DND-41 (cell line): ENCODE measurements around the gene UGT1A6.

ENCODE experiments used
- CTCF ChIP-seq: IDR thresholded peaks from 2 replicates; pipeline ENCODE4 v1.5.1; 2012; ENCODE audit warnings: borderline replicate concordance, low read length, moderate library complexity, mild to moderate bottlenecking; ENCODE audit not compliant: poor library complexity, severe bottlenecking; ENCODE audit errors: extremely low read depth
- EZH2 ChIP-seq: IDR thresholded peaks from 3 replicates; pipeline ENCODE4 v1.6.1; 2012; ENCODE audit warnings: borderline replicate concordance, low read depth, mild to moderate bottlenecking, moderate library complexity, low read length, inconsistent platforms; ENCODE audit not compliant: severe bottlenecking

DNA sequence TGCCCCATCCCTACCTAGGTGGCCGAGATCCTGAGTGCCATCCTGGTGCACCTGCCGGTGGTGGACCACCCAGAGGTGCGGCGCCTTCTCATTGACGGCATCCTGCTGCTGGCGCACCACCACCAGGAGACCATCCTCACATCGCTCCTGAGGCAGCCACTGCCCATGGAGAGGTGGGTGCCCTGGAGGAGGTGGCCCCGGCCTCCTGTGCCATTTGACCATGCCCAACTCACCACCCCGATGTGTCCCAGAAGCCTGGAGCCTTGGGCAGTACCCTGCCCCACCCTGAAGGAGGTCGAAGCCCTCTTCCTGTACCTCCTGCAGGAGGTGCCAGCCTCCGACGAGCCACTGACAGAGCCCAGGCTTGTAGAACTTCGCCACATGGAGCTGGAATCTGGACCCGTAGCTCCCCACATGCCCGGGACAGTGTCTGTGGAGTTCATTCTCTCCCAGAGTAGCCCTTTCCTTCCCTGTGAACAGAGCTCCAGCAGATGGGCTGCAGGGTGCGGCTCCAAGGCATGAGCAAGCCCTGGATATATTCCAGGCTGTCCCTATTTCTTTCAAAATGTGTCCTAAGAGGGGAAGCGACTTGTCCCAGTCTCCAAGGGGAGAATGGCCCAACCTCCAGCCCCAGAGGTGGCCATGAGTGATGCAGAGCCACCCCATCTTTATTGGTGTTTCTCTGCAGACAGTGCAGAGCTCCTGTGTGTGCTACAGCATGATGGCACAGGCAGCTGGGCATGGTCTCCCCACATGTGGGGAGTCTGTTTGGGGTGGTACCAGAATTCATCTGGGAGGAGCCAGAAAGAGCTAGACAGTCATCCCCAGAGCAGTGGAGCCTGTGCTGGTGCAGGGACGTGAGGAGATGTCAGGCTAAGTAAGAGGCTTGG is 127.4 kb downstream of the UGT1A6 start:
- TF ChIP-seq CTCF = no peak
- no peak for TF ChIP-seq EZH2
